DND-41 (cell line): ENCODE results near the gene LRRTM4.

Experiments used
- CTCF ChIP-seq: IDR thresholded peaks from 2 replicates; pipeline ENCODE4 v1.5.1; 2012; ENCODE audit warnings: borderline replicate concordance, low read length, moderate library complexity, mild to moderate bottlenecking; ENCODE audit not compliant: poor library complexity, severe bottlenecking; ENCODE audit errors: extremely low read depth
- EZH2 ChIP-seq: IDR thresholded peaks from 3 replicates; pipeline ENCODE4 v1.6.1; 2012; ENCODE audit warnings: borderline replicate concordance, low read depth, mild to moderate bottlenecking, moderate library complexity, low read length, inconsistent platforms; ENCODE audit not compliant: severe bottlenecking

- no peak for TF ChIP-seq CTCF
- no peak for TF ChIP-seq EZH2
These were observed 289.2 kb downstream of the LRRTM4 start for GRCh38 chr2:77232909-77233425.
